ENCODE measurements around the gene NGFR.

NGFR gene

GRCh38 chr17:49469831-49470810, 25.0 kb upstream of the NGFR start:
- DNase-seq (ENCODE audit: low spot score), result peak; percentile 89

GRCh38 chr17:49471089-49471683, 23.9 kb upstream of the NGFR start:
- peak; percentile 66 for DNase-seq (ENCODE audit: low spot score)

GRCh38 chr17:49471769-49472168, 23.3 kb upstream of the NGFR start:
- no peak for DNase-seq (ENCODE audit: low spot score)

GRCh38 chr17:49472527-49472926, 22.6 kb upstream of the NGFR start:
- no peak for DNase-seq (ENCODE audit: low spot score)

GRCh38 chr17:49473900-49474751, 21.0 kb upstream of the NGFR start:
- DNase-seq (ENCODE audit: low spot score), result no peak

GRCh38 chr17:49477709-49478108, 17.4 kb upstream of the NGFR start:
- DNase-seq (ENCODE audit: low spot score), result no peak

- DNase-seq (ENCODE audit: low spot score), result no peak
Observed at GRCh38 chr17:49480836-49481615, 14.1 kb upstream of the NGFR start.

GRCh38 chr17:49482144-49482817, 12.8 kb upstream of the NGFR start:
- no peak for DNase-seq (ENCODE audit: low spot score)

GRCh38 chr17:49483599-49484509, 11.2 kb upstream of the NGFR start:
- DNase-seq (ENCODE audit: low spot score), result no peak

- no peak for DNase-seq (ENCODE audit: low spot score)
Observed at GRCh38 chr17:49484588-49484987, 10.5 kb upstream of the NGFR start.

- DNase-seq (ENCODE audit: low spot score), result peak; percentile 84
Observed at GRCh38 chr17:49486012-49486641, 9.0 kb upstream of the NGFR start.

GRCh38 chr17:49487183-49487582, 7.9 kb upstream of the NGFR start:
- DNase-seq (ENCODE audit: low spot score), result no peak

GRCh38 chr17:49488612-49489011, 6.5 kb upstream of the NGFR start:
- DNase-seq (ENCODE audit: low spot score), result no peak

GRCh38 chr17:49489348-49489747, 5.7 kb upstream of the NGFR start:
- no peak for DNase-seq (ENCODE audit: low spot score)

GRCh38 chr17:49490276-49490675, 4.8 kb upstream of the NGFR start:
- DNase-seq (ENCODE audit: low spot score), result no peak

- no peak for DNase-seq (ENCODE audit: low spot score)
Observed at GRCh38 chr17:49491192-49491769, 3.8 kb upstream of the NGFR start.

- no peak for DNase-seq (ENCODE audit: low spot score)
Observed at GRCh38 chr17:49494399-49494985, 601 bp upstream of the NGFR start.

GRCh38 chr17:49495842-49496182, 719 bp downstream of the NGFR start:
- peak; percentile 76 for DNase-seq (ENCODE audit: low spot score)

Data from ecto neural progenitor cell (in vitro differentiated cells).